Motor neuron (in vitro differentiated cells): ENCODE measurements around the gene EXOC3. TPM values are rescaled to one million over a fixed set of nuclear protein-coding genes. Genes with fewer than 3 reads are reported as not detected.
"Not testable (repeated sequence)": the region's sequence is repeated elsewhere in the genome, so short reads cannot be mapped to it uniquely, and the experiment has no call there.

Experiments
- ATAC-seq, 8 experiments: fragments of 200-7000 bp; cut with Tn5 transposase; replicated peaks in 6 of 8; 2 replicates each; pipeline ENCODE4 v1.8.0; 2021; ENCODE audit warnings: mild to moderate bottlenecking in 8 of 8, moderate library complexity in 8 of 8
- H3K27ac ChIP-seq, 2 donors: fragments of 250-450 bp; sonication (Bioruptor Pico); 2 replicates each; pipeline ENCODE4 v1.9.0; 2021; ENCODE audit warnings: antibody characterized with exemption in 2 of 2, mild to moderate bottlenecking in 2 of 2, moderate library complexity in 1 of 2
- H3K4me1 ChIP-seq, 2 donors: fragments of 250-450 bp; sonication (Bioruptor Pico); replicated peaks in 1 of 2; 2 replicates each; pipeline ENCODE4 v1.6.1; 2021; ENCODE audit warnings: antibody characterized with exemption in 2 of 2, mild to moderate bottlenecking in 2 of 2, moderate library complexity in 1 of 2
- H3K4me3 ChIP-seq, 5 donors: fragments of 250-450 bp; sonication (Bioruptor Pico); 2 replicates each; pipeline ENCODE4 v1.9.0; 2021; ENCODE audit warnings: antibody characterized with exemption in 5 of 5, mild to moderate bottlenecking in 5 of 5, moderate library complexity in 4 of 5
- WGBS, 10 experiments: fragments of 450-650 bp; shearing (Covaris generic); methylation state at CpG; one replicate each; pipeline ENCODE4 v1.0.0; 2022; 5-methylcytosine and 5-hydroxymethylcytosine counted together
- in situ Hi-C, 9 experiments: fragments of 400-800 bp; cut with MboI; loops; one replicate each; pipeline ENCODE4 v1.15.0; 2021; ENCODE audit warnings: low sequenced_read_pairs in 9 of 9, low pct_unique_long_range_greater_than_20kb in 2 of 9; ENCODE audit not compliant: unreplicated experiment in 9 of 9
- total RNA-seq, 8 experiments: library from RNA; unstranded; fragments of 300-600 nt; gene quantifications; 2 replicates each; pipeline versions ENCODE4 v1.2.3 to v1.2.4, GENCODE V29; 2022

The EXOC3 gene
- total RNA-seq, 8 experiments from 2014 or later, result 17.1 to 69.6 (median 25.0) TPM

- in situ Hi-C loops, result no loop called here
- H3K4me3 ChIP-seq, result no peak overlapping the region
- WGBS, 10 experiments, result 0 to 100% (median 28%) methylated on average over 1 to 11 of the region's 19 CpGs; no CpG with 5 or more reads in 5 of the 10 experiments
- H3K27ac ChIP-seq, result no peak overlapping the region
- ATAC-seq, result no peak
- H3K4me1 ChIP-seq, result peaks cover 7 to 14% of the 10 kb centered on the region in 2 donors
Observed at GRCh38 chr5:496028-496427, 53.1 kb downstream of the EXOC3 start.

- Histone ChIP-seq H3K4me1 (peaks cover 7 to 11% of the 10 kb centered on the region in 2 donors), H3K4me3 (no peak overlapping the region), H3K27ac (no peak overlapping the region)
- ATAC-seq, result no peak
- in situ Hi-C loops, result no loop called here
- 4 to 77% (median 42%) methylated on average over 2 to 5 of the region's 22 CpGs; no CpG with 5 or more reads in 4 of the 10 experiments for WGBS, 10 experiments
Observed at GRCh38 chr5:497090-497700, 54.2 kb downstream of the EXOC3 start.

DNA sequence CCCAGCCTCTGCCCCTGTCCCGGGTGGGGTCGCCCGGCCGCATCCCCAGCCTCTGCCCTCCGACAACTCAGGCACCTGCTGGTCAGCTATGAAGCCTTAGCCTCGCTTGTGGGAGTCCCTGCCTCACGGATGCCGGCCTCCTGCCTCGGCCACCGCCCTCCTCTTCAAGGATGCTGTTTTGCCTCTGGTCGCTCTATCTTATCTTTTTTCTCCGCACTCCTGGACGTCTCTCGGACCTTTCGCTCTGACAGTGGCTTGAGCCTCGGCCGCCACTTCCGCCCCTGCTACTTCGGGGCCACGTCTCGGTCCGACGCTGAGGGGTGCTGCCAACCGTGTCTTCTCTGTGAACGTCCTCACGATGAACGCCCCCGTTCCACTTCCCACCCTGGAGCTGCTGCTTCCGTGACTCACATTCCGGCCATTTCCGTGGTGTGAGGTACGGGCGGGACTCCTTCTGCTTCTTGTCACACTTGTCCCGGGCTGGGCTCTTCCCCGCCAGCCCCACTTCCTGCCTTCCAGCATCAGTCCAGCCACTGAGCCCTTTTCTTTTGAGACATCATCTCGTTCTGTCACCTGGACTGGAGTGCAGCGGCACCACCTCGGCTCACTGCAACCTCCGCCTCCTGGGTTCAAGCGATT, 55.0 kb downstream of the EXOC3 start:
- Histone ChIP-seq H3K4me1 (peaks cover 5% of the 10 kb centered on the region in 2 donors), H3K27ac (no peak overlapping the region), H3K4me3 (no peak overlapping the region)
- no peak for ATAC-seq
- WGBS, 10 experiments, result 13 to 80% (median 64%) methylated on average over 1 to 13 of the region's 40 CpGs; no CpG with 5 or more reads in 4 of the 10 experiments
- in situ Hi-C loops, result no loop called here

DNA sequence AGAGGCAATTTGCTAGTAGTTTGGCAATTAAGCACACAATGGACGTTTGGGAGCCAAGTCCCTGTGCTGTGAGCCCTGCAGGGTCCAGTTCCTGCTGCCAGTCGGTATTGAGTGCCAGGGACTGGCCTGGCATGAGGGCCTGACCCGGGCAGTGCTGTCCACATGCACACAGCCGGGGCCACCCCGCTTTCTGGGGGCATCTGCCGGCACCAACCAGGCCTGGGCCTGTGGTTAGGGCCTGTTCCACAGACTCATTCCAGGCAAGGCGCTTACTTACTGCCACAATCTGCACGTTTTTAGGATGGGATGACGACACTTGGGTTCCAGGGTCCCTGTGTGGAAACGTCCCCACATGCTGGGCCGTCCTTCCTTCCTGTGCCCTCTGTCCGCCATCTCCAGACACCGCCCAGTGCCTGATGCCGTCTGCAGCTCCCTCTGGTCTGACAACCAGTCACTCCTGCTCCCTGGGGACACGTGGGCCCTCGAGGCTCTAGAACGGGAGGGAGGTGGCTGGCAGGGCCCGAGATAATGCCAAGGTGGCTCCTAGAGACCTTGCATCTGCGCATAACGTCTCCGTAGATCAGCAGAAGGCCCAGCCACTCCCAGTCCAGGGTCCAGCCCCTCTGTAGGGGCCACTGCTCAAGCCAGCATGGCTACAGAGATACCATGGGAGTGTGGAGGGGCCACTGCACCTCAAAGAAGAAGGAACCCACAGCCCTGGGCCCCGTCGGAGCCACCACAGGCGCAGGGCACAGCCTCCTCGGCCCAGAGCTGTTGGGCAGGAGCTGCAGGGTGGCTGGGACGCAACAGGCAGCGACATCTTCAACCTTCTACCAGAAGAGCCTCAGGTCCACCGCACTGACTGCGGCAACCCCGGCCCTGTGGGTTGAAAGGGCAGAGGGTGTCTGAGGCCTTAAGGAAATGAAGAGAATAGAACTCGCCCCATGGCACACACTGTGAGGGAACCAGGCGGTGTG, 56.5 kb downstream of the EXOC3 start:
- Histone ChIP-seq H3K4me1 (peaks cover 0 to under 1% of the 10 kb centered on the region in 2 donors), H3K4me3 (no peak overlapping the region), H3K27ac (no peak overlapping the region)
- ATAC-seq, result no peak
- in situ Hi-C loops, result no loop called here
- WGBS, 10 experiments, result 17 to 83% (median 50%) methylated on average over 1 to 18 of the region's 32 CpGs; no CpG with 5 or more reads in 3 of the 10 experiments

DNA sequence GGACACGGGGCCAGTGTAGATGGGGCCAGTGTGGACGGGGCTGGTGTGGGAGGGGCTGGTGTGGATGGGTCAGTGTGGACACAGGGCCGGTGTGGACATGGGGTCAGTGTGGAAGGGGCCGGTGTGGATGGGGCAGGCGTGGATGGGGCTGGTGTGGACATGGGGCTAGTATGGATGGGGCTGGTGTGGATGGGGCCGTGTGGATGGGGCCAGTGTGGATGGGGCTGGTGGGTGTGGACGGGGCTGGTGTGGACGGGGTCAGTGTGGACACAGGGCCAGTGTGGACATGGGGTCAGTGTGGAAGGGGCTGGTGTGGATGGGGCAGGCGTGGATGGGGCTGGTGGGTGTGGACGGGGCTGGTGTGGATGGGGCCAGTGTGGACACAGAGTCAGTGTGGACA, 57.5 kb downstream of the EXOC3 start:
- no CpG with 5 or more reads among the region's 10 CpGs for WGBS, 10 experiments
- Histone ChIP-seq H3K4me1 (peaks cover 0 to 3% of the 10 kb centered on the region in 2 donors), H3K4me3 (no peak overlapping the region), H3K27ac (no peak overlapping the region)
- ATAC-seq, result peak in 1 of 8 experiments; percentile 6
- in situ Hi-C loops, result no loop called here

DNA sequence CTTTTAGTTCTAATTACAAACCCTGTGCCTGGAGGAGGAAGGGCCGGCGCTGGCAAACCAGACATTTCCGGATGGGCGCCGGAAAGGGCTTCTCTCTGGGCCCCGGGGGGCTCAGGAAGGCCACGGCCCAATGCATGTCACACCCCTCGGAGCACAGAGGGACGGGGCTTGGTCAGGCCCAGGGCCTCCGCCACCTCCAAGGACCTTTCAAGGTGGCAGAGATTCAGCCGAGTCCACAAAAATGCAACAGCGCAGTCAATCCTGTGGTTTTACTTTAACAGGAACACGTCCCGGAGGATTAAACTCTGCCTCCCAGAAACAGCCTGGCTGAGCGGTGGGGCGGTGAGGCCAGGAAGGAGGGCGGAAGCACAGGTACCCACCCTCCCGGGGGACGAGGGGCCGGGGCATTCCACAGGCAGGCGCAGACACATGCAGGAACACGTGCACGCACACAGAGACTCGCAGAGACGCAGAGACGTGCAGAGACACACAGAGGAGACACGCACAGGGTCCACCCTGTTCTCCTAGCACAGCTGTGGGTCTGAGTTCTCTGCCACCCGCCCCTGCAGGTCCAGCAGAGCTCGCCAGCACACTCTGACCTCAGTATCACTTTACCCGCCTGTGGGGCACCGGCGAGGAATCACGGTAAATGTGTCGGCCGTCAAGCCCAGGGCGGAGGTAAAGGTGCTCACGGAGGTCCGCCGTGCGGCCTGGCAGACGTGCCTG, 58.3 kb downstream of the EXOC3 start:
- in situ Hi-C loops, result no loop called here
- Histone ChIP-seq H3K4me1 (peaks cover 0 to 3% of the 10 kb centered on the region in 2 donors), H3K27ac (no peak overlapping the region), H3K4me3 (no peak overlapping the region)
- no peak for ATAC-seq
- 53 to 82% (median 67%) methylated on average over 2 to 11 of the region's 41 CpGs; no CpG with 5 or more reads in 5 of the 10 experiments for WGBS, 10 experiments

GRCh38 chr5:501831-502184, 58.8 kb downstream of the EXOC3 start:
- in situ Hi-C loops, result no loop called here
- peak in 1 of 8 experiments; percentile 9 for ATAC-seq
- Histone ChIP-seq H3K4me1 (peaks cover 0 to 3% of the 10 kb centered on the region in 2 donors), H3K4me3 (no peak overlapping the region), H3K27ac (no peak overlapping the region)
- 0 to 100% (median 45%) methylated on average over 1 to 2 of the region's 23 CpGs; no CpG with 5 or more reads in 6 of the 10 experiments for WGBS, 10 experiments

- 51 to 92% (median 74%) methylated on average over 3 to 24 of the region's 36 CpGs; no CpG with 5 or more reads in 2 of the 10 experiments for WGBS, 10 experiments
- in situ Hi-C loops, result no loop called here
- H3K27ac ChIP-seq, result no peak overlapping the region
- no peak overlapping the region for H3K4me3 ChIP-seq
- peaks cover 0 to 3% of the 10 kb centered on the region in 2 donors for H3K4me1 ChIP-seq
- ATAC-seq, result peak in 3 of 8 experiments; percentile 17 to 50 (median 41)
Observed at GRCh38 chr5:502325-503079, 59.5 kb downstream of the EXOC3 start.

DNA sequence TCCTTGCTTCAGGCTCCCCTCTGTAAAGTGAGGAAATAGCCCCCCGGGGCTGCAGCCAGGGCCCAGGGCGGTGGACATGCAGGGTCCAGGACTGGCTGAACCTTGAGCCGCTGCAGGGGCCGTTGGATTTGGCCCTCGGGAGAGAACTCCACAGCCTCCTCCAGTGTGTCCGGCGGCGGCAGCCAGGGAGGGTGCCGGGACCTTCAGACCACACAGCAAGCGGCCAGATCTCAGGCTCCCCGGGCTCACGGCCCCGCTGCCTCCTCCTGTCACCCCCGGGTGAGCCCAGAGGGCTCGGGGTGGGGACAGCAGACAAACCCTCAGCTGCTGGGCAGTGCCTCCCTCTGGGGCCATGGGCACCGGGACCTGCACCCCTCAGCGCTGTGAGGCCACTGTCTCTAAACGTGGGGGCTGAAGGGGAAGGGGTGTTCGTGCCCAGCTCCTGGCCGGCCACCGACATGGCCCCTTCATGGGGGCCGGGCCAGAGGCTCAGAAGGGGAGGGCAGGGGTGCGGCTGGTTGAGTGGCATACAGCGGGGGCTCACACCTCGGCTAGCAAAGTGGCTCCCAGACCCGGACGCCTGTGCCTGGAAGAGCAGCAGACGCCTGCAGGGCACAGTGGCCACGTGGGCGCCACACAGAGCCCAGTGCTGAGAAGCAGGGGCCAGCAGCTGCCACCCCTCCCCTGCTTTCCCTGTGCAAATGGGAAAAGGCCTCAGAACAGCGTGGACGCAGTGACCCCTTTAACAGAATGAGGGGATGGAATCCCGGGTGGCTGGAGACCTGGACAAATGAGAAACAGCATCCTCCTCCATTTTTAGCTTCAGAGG, 61.6 kb downstream of the EXOC3 start:
- in situ Hi-C loops, result no loop called here
- H3K4me3 ChIP-seq, result no peak overlapping the region
- H3K4me1 ChIP-seq, result peaks cover 0 to 3% of the 10 kb centered on the region in 2 donors
- H3K27ac ChIP-seq, result no peak overlapping the region
- ATAC-seq, result peak in 5 of 8 experiments; percentile 28 to 81 (median 59)
- 10 to 80% (median 55%) methylated on average over 1 to 4 of the region's 33 CpGs; no CpG with 5 or more reads in 6 of the 10 experiments for WGBS, 10 experiments

- peaks cover 0 to 3% of the 10 kb centered on the region in 2 donors for H3K4me1 ChIP-seq
- WGBS, 10 experiments, result 15 to 70% (median 42%) methylated on average over 3 to 11 of the region's 30 CpGs; no CpG with 5 or more reads in 4 of the 10 experiments
- in situ Hi-C loops, result no loop called here
- H3K27ac ChIP-seq, result no peak overlapping the region
- no peak overlapping the region for H3K4me3 ChIP-seq
- no peak for ATAC-seq
Observed at GRCh38 chr5:505951-506525, 63.1 kb downstream of the EXOC3 start.

- H3K4me3 ChIP-seq, H3K4me1 ChIP-seq, ATAC-seq, H3K27ac ChIP-seq, in situ Hi-C loops: not testable (repeated sequence)
- 100% methylated on average over 3 of the region's 42 CpGs; no CpG with 5 or more reads in 9 of the 10 experiments for WGBS, 10 experiments
Observed at GRCh38 chr5:507986-508575, 65.1 kb downstream of the EXOC3 start.
